ENCODE results near the gene LEMD2. TPM values are rescaled to one million over a fixed set of nuclear protein-coding genes. Genes with fewer than 3 reads are reported as not detected.

LEMD2 gene
- total and polyA plus RNA-seq, 2 donors (not counting 3 experiments of a cell fraction or from before 2014, with no cell fraction given): 61.1 to 81.8 TPM

GRCh38 chr6:33731751-33732282 lies 57.1 kb downstream of the LEMD2 start:
- TF ChIP-seq MAX (IDR thresholded peaks at IDR 0.05; ENCODE audit: insufficient read depth, insufficient read length) (no peak), CTCF (IDR thresholded peaks at IDR 0.05; ENCODE audit: extremely low read depth in 1 of 2, insufficient read depth in 1 of 2, low read depth in 1 of 2, low read length in 2 of 2) (no peak), POLR2A (IDR thresholded peaks at IDR 0.05; ENCODE audit: low read depth, low read length) (no peak), GATA2 (IDR thresholded peaks at IDR 0.05; ENCODE audit: insufficient read depth, insufficient read length, low read depth, low read length) (no peak), POLR2AphosphoS5 (IDR thresholded peaks at IDR 0.05; ENCODE audit: insufficient read depth, low read depth, low read length) (no peak), EZH2 (IDR thresholded peaks at IDR 0.05; ENCODE audit: borderline replicate concordance, low read depth, low read length, severe bottlenecking) (no peak), FOS (IDR thresholded peaks at IDR 0.05; ENCODE audit: borderline replicate concordance, insufficient read depth, low read length) (no peak), JUN (IDR thresholded peaks at IDR 0.05; ENCODE audit: borderline replicate concordance, insufficient read depth, insufficient read length, low read depth) (no peak), MYC (IDR thresholded peaks at IDR 0.05; ENCODE audit: low read depth, low read length) (no peak)
- Histone ChIP-seq H3K27ac (ENCODE audit: insufficient read depth, low read depth, low read length) (no peak overlapping the region), H3K9me1 (replicated peaks; ENCODE audit: control insufficient read depth, extremely low read depth, insufficient read depth, low read length) (no peaks in the 10 kb centered on the region), H2AFZ (ENCODE audit: low read depth, low read length) (no peak overlapping the region), H4K20me1 (replicated peaks; ENCODE audit: control insufficient read depth, extremely low read depth, insufficient read depth, low read length) (no peaks in the 10 kb centered on the region), H3K4me3 (replicated peaks in 1 of 3; ENCODE audit: insufficient read depth in 1 of 3, low read depth in 1 of 3, low read length in 3 of 3) (no peak overlapping the region), H3K27me3 (ENCODE audit: control insufficient read depth in 2 of 2, insufficient read depth in 2 of 2, low read length in 2 of 2) (peaks cover 0 to 3% of the 10 kb centered on the region in 2 experiments), H3K4me2 (ENCODE audit: insufficient read depth, low read length) (no peak overlapping the region), H3K9me3 (replicated peaks; ENCODE audit: control insufficient read depth, insufficient read depth, low read length) (no peaks in the 10 kb centered on the region), H3K4me1 (ENCODE audit: control insufficient read depth, extremely low read depth, insufficient read depth, low read length) (no peaks in the 10 kb centered on the region), H3K36me3 (ENCODE audit: control insufficient read depth in 2 of 2, extremely low read depth in 1 of 2, insufficient read depth in 2 of 2, low read length in 2 of 2) (no peaks in the 10 kb centered on the region), H3K79me2 (ENCODE audit: control insufficient read depth, insufficient read depth, low read length) (no peaks in the 10 kb centered on the region), H3K9ac (replicated peaks; ENCODE audit: extremely low read depth, insufficient read depth, low read length) (no peak overlapping the region)
- dilution Hi-C loops (cut with MboI; ENCODE audit: extremely low pct_ligation_motif_present, low sequenced_read_pairs) (no loop called here), intact Hi-C loops (cut with micrococcal nuclease) (no loop called here)
- CTCF ChIA-PET: interaction anchor here (1.4 kb wide), 1 partner anchor 20 kb away, joined by 3 read pairs; the partner anchor contains the start of gene UQCC2
- POLR2A ChIA-PET: no interaction called here
- FAIRE-seq: no peak
- DNase-seq (ENCODE audit: low read depth, low spot score): no peak
- no TSS peak for BruUV-seq (replicated peaks)
